Activated T-helper 1 cell treated with anti-CD3 and anti-CD28 coated beads, Interleukin-2, amount 50 U/mL, for 16 hours (primary cell): ENCODE data around the gene CHIC2.
"Not testable (repeated sequence)": the region's sequence is repeated elsewhere in the genome, so short reads cannot be mapped to it uniquely, and the experiment has no call there.

Experiments used
- DNase-seq, 2 donors: peaks; one replicate each; pipeline ENCODE4 v3.0.0-alpha.2; 2020; ENCODE audit warnings: low read depth in 1 of 2, low spot score in 1 of 2

CHIC2 gene

DNA sequence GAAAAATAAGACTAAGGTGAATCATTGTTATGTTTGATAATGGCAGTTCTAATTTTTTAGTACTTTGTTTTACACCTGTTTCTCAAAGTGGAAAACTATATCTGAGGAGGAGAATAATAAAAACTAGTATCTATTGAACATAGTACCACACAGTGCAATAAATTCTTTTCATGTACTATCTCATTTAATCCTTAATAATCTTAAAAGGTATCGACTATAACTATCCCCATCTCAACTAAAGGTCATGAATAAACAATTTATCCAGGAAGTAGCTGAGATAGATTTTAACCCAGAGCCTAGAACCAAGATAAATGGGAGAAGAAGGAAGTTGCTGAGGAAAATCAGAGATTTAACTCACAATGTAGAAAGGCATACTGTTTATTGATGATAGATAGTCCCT, 2.5 kb downstream of the CHIC2 start:
- no peak for DNase-seq

DNA sequence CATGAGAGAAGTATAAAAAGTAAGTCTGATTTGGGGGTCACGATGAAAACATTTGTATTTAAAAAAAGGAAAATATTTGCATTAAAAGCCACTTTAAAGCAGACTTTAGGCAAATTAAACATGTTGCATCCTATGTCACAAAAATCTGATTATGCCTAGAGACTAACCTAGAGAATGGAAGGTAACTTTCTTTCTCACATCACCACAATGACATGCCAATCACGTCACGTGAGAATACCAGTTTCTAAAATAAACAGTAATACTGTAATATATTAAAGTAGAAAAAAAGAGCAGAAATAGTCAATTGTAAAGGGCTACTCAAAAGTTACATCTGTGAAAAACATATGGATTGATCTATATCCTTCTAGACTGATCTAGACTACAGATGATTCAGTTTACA, 3.3 kb downstream of the CHIC2 start:
- DNase-seq: no peak

DNA sequence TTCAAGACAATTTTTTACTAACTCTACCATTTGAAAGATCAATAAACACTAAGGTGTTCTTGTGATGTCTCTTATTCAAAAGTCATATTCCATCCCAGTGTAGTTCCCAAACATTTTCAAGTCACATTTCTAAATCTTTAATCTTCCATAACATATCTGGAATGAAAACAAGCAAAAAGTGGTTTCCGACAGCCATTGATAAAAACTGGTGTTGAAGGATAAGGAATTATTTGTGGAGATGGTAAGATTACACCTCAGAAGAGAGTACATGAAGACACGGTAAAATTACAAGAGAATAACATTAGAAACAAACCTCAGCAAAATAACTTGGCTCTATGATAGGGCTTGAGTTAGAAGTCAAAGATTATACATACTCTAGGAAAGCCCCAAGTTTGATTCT, 4.3 kb downstream of the CHIC2 start:
- no peak for DNase-seq

DNA sequence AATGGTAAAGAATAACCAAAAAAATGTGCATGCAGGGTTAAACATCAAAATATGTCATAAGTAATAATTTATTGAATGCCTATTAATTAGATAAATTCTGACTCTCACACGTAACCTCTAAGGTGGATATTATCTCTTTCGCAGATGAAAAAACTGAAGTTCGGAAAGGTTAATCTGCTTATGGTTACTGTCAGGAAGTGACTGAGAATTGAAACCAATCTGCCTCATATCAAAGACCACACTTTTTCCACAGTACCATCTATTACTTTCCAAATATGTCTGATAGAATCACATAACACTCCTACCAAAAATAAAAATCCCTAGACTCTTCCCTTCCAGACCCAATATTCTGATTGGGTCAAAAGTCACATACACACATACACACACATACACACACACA, 6.2 kb downstream of the CHIC2 start:
- DNase-seq: no peak

DNA sequence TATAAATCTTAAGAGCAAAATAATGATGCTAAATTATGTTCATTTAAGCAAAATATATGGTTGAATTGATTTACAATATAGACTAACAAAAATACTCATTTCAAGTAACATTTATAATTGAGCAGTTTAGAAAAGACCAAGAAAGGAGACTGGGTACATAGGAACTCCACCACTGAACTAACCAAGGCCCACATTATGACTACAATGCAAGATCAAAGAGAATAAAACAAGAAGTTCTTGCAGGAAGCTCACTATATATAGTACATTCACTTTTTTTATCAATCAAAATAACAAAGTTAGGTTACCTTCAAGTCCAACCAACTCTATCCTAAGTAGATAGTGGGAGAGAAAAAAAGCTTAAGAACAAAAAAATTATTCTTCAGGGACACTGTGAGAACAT, 8.0 kb downstream of the CHIC2 start:
- no peak for DNase-seq

DNA sequence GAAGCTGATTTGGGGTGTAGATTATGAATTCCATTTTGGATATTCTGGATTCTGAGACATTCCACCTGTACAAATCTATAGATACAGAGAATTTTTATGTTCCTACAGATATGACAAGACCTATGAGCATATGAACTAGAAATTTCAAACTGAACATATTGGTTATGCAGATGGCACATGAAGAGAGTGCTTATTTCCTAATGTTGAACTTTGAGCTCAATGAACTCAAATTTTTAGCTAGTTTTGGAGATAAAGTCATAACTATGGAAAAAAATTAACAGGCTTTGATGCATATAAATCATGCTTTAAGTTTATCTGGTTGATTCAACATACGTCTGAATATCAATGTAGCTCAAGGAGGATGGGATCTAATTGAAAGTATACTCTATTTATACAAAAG, 8.9 kb downstream of the CHIC2 start:
- no peak for DNase-seq

DNA sequence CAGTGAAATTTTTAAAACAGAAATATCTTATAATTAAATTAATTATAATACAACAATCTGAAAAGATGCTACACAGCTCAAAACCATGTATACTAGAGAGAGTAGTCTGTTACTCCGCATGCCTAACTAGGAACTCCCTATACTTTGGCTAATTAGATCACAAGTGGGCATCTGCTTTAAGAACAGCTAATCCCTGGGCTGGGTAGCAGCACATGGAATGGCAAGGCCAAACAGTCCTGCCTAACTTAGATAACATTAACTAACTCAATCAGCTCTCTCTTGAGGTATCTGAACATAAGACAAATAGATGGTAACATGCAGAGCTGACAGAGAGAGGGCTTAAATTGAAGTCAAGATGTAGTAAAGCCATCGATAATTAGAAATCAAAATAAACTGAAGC, 9.9 kb downstream of the CHIC2 start:
- DNase-seq: no peak

DNA sequence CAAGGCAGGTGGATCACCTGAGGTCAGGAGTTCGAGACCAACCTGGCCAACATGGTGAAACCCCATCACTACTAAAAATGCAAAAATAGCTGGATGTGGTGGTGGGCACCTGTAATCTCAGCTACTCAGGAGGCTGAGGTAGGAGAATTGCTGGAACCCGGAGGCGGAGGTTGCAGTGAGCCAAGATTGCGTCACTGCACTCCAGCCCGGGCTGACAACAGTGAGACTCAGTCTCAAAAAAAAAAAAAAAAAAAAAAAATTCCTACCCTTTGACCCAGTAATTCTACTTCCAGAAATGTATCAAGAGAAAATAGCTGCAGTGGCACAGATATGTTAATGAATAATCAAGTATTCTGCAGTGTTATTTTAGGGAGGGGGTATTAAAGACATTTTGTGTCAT, 11.1 kb downstream of the CHIC2 start:
- DNase-seq: not testable (repeated sequence)

DNA sequence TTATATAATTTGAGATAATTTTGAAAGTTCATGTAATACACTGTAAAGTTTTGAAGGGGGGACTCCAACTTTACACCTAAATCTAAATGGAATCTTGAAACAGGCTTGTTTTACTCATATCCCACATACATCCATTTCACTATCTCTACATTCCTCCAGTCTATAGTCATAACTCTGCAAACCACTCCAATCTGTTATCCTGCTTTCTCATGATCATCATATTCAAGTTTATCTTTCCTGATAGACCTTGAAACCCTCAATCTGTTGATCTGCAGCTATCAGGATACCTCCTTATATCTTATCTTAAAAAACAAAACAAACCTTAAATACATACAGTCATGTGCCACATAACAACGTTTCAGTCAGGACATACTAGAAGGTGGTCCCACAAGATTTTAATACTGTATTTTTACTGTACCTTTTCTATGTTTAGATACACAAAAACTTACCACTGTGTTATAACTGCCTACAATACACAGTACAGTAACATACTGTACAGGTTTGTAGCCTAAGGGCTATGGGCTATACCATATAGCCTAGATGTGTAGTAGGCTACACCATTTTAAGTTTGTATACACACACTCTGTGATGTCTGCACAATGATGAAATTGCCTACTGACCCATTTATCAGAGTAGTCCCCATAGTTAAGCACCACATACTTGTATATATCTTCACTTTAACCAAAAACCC, 14.0 kb downstream of the CHIC2 start:
- no peak for DNase-seq

DNA sequence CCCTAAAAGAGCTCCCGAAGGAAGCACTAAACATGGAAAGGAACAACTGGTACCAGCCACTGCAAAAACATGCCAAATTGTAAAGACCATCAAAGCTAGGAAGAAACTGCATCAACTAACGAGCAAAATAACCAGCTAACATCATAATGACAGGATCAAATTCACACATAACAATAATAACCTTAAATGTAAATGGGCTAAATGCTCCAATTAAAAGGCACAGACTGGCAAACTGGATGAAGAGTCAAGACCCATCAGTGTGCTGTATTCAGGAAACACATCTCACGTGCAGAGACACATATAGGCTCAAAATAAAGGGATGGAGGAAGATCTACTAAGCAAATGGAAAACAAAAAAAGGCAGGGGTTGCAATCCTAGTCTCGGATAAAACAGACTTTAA, 20.8 kb downstream of the CHIC2 start:
- not testable (repeated sequence) for DNase-seq

DNA sequence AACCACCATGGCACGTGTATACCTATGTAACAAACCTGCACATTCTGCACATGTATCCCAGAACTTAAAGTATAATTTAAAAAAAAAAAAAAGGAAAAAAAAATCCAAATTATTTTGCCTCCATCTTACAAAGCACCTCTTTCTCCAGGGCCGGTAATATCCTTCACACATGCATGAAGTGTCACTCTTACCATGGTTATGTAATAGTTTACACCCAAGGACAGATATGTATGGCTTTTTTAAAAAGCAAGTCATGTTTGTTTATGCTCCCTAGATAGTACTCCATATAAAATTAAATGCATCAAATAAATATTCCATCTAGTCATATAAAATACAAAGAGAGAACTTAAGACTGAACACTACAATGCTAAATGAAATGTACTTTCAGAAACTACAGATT, 22.5 kb downstream of the CHIC2 start:
- no peak for DNase-seq

DNA sequence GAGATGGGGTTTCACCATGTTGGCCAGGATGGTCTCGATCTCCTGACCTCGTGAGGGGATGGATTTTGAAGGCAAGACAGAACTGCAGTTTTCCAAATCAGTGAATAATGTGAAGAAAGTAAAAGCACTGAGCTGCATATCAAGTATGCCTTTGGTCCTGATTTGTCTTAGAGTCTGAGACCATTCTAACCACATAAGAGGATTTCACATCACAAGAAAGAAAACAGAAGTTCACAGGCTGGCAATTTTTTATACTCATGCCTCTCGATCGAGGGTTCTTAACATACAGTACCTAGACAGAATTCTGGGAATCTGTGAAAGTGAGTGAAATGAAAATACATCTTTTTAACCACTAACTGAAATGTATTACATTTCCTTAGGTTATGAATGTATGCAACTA, 23.3 kb downstream of the CHIC2 start:
- DNase-seq: no peak

DNA sequence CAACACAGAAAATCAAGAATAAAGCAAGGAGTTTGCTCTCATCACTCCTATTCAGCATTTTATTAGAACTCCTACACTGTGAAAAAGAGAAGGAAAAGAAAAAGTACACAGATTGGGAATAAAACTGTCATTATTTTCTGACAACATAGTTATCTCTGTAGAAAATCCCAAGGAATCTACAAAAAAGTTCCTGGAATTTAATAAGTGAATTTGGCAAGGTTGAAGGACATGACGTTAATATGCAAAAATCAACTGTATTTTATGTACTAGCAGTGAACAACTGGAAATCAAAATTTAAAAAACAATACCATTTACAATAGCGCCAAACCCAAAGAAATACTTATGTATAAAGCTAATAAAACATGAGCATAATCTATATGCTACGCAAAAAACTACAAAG, 26.3 kb downstream of the CHIC2 start:
- DNase-seq: no peak

DNA sequence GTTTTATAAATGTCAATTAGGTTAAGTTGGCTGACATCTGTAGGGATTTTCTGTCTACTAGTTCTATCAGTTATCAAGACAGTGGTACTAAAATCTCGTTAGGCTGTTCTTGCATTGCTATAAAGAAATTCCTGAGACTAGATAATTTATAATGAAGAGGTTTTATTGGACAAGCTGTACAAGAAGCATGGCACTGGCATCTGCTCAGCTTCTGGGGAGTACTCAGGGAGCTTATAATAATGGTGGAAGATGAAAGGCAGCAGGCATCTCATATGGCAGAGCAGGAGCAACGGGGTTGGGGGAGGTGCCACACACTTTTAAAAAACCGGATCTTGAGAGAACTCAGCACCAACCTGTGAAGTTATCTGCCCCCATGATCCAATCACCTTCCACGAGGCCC, 28.2 kb downstream of the CHIC2 start:
- no peak for DNase-seq

DNA sequence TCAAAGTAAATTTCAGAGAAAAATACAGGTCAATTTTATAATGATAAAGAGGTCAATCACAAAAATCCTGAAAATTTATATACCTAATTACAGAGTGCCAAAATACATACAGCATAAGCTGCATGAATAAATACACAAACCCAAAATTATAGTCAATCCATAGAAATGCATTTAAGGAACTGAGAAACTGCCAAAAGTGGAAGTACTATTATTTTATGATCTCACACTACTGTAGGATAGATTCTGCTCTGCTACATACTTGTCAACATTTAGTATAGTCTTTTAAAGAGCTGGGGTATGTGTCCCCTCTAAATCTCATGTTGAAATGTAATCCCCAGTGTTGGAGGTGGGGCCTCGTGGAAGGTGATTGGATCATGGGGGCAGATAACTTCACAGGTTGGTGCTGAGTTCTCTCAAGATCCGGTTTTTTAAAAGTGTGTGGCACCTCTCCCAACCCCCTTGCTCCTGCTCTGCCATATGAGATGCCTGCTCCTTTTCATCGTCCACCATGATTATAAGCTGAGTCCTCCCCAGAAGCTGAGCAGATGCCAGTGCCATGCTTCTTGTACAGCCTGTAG, 31.8 kb downstream of the CHIC2 start:
- DNase-seq: no peak

DNA sequence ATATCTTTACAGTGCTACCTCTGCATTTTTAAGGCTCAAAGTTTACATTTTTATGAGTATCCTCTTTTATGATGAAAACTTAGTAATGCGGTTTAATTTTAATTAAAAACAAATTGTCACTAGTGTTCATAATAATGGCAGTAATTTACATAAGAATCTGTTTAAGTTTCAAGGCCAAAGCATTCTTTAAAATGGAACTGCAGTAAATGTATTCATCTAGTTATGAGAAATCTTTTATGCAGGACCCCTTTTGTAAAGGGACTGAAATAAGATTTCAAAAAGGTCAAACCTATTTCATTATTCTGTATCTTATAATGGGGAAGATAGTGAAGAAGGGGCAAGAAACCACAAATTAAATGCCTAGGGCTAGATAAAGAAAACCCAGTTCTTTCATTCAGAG, 37.1 kb downstream of the CHIC2 start:
- DNase-seq: no peak

DNA sequence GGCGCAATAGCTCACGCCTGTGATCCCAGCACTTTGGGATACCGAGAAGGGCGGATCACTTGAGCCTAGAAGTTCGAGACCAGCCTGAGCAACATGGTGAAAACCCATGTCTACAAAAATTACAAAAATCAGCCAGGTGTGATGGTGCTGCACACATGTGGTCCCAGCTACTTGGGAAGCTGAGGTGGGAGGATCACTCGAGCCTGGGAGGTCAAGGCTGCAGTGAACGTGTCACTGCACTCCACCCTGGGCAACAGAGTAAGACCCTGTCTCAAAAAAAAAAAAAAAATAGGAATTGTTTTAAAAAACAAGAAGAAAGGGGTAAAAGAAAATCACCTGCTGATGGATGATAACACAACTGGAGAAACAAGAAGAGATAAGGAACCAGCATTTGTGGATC, 38.8 kb downstream of the CHIC2 start:
- DNase-seq: no peak

DNA sequence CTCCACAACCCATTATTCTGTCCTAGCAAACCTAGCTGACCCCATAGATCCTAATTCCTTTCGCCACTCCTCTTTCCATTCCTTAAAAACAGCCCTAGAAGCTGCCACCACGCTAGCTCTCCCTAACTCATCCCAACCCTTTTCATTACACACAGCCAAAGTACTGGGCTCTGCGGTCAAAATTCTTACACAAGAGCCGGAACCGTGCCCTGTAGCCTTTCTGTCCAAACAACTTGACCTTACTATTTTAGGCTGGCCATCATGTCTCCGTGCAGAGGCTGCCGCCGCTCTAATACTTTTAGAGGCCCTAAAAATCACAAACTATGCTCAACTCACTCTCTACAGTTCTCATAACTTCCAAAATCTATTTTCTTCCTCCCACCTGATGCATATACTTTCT, 41.4 kb downstream of the CHIC2 start:
- not testable (repeated sequence) for DNase-seq

DNA sequence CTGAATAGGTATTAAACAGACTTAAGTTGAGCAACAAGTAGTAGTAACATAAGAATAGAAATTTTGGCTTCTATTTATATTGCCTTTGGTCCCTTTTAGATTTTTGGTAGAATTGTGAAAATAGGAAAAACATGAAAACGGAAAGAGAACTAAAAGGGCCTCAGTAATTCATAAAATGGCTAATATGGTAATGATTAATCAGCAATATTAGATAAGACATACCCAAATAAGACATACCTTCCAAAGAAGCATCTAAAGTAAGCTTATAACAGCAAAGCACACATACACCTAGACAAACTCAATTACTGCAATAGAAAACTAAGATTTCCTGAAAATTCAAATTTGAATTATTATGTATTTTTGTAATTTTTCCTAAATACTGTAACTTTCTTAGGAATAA, 46.4 kb downstream of the CHIC2 start:
- no peak for DNase-seq

DNA sequence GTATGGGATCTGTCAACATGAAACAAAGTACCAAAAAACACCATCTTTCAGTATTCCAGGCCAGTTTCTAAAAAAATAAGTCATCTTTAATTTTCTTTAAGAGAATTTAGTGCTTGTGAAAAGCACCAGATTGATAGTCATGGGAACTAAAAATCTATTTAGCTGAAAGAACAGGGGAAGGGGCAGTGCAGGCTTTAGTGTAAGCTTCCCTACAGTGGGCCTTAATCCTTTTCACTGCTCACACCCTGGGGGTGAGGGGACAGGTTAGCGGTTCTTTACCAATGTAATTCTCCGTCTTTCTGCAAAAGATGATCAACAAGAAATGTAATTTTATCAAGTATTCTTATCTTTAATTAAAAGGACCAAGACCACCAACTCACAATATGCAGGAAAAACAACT, 47.1 kb downstream of the CHIC2 start:
- no peak for DNase-seq

DNA sequence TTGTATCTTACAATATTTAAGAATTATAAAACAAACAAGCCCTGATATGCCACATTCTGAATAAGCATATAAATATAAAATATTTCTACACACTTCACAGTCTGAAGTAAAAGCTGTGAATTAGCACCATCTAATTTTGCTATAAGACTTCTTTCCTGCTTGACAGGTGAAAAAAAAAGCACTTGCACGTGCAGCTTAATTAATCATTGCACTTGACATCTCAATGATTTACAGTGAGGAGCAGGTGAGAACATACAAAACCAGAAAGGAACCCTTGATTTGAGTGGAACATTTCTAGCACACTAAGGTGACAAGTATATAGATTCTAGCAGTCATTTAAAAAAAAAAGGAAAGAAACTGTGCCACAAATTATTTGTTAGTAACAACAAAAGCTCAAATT, 47.9 kb downstream of the CHIC2 start:
- no peak for DNase-seq

DNA sequence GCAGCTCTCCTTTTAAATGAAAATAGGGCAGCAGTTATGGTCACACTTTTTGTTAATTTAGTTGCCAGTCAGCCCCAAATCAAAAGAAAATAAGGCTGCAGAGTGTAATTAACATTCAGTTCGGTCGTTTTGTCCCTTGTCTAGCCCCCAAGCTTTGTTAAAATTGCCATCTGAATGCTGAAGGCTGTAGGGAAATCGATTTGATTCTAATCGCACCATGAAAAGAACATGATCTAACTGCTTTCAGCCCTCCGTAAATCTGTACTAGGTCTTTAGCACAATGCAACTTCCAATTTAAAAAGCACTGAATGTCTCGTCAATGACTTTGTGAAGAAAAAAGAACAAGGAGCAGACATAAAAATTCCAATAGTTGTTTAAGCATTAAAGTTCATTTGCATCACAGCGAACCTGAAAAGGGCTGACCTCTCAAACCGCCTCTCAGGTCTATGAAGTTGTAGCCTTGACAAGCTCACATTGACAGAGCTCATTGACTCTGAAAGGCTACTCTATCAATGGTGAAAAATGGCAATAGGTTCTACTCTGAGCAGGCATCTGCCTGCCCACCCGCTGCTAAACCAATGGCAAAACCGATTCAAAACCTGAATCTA, 48.9 kb downstream of the CHIC2 start:
- DNase-seq: no peak

DNA sequence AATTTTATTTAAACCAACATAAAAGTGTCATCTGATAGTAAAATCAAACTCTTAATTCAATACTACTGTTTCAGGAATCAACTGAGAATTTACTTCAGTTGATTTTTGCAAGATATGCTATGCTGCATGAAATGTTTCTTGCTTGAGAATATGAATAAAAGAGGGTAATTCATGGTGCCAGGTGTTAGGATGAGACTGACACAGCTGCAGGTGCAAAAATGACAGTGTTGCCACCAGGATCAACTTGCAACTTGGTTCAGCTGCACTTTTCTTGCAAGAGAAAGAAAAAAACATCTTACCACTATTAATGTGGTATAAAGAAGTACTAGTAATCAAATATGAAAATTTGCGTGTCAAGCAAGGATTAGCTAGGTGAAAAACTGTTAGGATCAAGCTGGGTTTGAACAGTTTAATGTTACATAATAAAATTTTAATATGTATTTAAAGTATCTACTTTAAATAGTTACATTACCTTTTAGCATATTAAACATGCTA, 49.7 kb downstream of the CHIC2 start:
- DNase-seq: no peak
